Measurements from ENCODE around the gene HDGFL2. TPM values are rescaled to one million over a fixed set of nuclear protein-coding genes. Genes with fewer than 3 reads are reported as not detected.

Gene HDGFL2
- total RNA-seq, 1 donor from 2014 or later, result 45.9 TPM

DNA sequence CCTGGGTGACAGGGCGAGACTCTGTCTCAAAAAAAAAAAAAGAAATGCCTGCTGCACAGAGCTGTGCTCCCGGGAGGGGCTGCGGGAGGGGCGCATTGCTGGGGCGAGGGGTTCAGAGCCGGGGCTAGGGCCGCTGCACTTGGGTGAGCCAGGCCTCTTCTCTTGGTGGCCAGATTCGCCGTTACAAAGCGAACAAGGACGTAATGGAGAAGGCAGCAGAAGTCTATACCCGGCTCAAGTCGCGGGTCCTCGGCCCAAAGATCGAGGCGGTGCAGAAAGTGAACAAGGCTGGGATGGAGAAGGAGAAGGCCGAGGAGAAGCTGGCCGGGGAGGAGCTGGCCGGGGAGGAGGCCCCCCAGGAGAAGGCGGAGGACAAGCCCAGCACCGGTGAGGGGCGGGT is 27.2 kb downstream of the HDGFL2 start:
- no peak for DNase-seq (ENCODE audit: low spot score)

GRCh38 chr19:4499855-4500254 is 27.8 kb downstream of the HDGFL2 start:
- no peak for DNase-seq (ENCODE audit: low spot score)

- no peak for DNase-seq (ENCODE audit: low spot score)
Observed at GRCh38 chr19:4500841-4501591, 28.9 kb downstream of the HDGFL2 start.

DNA sequence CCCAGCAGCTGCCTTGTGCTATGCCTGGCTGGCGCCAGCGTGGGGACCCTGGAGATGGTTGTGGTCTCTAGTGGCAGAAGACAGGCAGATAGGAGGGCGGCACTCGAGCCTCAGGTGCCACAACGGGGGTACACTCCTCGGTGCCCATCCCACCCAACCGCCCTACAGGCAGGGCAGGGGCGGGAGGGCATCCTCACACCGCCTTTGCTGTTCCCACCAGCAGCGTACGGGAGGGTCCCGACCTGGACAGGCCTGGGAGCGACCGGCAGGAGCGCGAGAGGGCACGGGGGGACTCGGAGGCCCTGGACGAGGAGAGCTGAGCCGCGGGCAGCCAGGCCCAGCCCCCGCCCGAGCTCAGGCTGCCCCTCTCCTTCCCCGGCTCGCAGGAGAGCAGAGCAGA is 29.6 kb downstream of the HDGFL2 start:
- no peak for DNase-seq (ENCODE audit: low spot score)

DNA sequence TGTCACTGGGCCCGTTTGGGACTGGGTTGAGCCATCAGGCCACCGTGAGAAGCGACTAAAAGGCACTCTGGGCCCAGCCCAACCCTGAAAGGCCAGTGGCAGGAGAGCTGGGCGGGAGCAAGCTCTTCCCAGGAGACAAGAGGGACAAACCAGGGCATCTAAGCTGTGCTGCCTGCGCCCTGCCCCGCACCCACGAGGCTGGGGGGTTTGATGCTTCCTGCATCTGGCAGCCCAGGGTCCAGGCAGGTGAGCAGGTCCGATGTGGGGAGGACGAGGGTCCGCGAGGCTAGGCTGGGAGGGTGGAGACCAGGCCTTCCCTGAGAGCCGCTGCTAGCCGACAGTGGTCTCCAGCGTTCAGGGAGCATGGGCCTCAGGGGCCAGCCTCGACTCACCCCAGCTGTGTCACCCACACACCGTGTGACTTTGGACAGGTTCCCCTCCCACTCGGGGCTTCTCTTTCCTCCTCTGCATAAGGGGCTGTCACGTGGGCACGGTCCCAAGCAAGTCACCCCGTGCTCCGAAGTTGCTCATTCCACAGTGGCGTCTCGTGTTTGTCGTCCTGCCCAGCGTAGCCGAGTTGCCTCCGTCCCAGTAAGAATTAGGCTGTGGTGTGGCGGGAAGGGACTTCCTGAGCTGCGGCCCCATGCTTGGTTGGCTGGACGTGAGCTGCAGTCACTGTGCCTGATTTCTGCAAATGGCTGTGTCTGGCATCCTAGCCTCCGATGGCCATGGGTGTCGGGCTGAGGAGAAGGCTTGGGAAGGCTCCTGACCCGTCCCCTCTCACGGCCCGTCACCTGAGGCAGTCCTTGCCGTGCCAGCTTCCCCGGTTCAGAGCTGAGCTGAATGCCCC is 30.4 kb downstream of the HDGFL2 start:
- DNase-seq (ENCODE audit: low spot score), result no peak

DNA sequence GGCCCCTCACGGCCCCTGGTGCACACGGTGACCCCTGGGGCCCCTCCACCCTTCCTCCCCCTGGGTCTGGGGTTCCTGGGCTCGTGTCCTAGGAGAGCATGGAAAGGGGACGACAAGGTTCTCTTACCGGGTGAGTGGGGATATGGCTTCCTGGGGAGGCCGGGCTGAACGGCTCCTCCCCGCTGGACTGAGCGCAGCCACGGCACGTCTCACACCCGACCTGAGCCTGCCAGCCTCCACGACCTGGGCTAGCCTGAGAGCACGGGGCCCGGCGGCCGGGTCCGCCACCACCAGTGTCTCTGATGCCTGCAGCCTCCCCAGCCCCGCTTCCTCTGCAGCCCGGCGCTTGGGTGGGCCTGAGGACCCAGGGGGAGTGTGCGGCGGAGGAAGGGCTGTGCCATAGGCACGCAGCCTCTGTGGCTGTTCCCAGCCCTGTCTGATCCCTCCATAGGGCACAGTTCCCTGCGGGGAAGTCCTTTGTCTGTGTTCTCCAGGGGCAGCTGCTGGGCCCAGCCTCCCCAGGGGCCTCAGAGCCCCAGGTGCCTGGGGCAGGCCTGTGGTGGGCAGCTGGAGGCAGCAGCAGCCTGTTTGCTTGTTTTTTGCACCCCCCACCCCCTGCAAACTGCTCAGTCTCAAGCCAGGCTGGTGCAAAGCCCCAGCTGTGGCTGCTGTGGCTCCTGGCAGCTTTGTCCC is 31.2 kb downstream of the HDGFL2 start:
- DNase-seq (ENCODE audit: low spot score), result no peak

- DNase-seq (ENCODE audit: low spot score), result no peak
Observed at GRCh38 chr19:4503825-4504170, 31.7 kb downstream of the HDGFL2 start.

DNA sequence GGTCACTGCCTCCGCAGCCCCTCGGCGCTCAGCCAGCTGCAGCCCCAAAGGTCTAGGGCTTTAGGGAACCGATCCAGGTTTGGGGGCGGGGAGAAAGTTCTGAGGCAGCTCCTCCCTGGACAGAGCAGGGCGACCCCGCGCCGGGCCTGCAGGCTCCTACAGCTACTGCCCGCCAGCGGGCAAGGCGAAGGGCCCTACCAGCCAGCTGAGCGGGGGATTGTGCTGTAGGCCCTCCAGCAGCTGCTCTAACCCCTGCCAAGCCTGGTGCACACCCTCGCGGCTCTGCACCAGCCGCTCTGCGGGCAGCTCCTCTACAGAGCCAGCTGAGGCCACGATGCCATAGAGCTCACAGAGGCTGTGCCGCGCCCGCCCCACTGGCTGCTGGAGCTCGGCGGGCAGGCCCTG is 32.2 kb downstream of the HDGFL2 start:
- DNase-seq (ENCODE audit: low spot score), result no peak

DNA sequence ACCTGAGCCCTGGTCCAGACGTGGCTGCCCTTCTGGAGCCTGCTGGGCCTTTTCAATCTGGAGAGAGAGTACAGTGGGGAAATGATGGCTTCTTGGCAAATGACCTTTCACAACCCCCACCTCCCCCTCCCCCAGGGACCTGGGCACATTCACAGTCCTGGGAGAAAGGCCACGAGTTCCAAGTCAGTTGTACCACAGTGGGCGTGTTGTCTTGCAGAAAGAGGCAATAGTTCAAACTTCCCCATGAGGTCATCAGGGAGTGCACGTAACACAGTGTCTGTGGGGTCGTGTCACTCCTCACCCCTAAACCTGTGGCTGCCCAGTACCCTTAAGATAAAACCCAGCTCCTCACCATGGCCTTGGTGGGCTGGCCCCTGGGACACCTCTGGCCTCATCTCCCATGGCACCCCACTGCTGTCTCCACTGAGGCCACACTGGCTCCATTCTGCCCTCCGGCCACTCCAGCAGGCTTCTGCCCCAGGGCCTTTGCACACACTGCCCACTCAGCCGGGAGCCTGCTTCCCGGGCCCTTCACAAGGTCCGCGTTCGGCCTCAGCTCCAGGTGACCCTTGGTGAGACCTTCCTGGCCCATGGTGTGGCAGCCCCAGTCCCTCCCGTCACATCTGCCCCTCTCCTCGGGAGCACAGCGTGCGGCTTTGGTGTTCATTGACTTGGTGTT is 32.9 kb downstream of the HDGFL2 start:
- DNase-seq (ENCODE audit: low spot score), result no peak

DNA sequence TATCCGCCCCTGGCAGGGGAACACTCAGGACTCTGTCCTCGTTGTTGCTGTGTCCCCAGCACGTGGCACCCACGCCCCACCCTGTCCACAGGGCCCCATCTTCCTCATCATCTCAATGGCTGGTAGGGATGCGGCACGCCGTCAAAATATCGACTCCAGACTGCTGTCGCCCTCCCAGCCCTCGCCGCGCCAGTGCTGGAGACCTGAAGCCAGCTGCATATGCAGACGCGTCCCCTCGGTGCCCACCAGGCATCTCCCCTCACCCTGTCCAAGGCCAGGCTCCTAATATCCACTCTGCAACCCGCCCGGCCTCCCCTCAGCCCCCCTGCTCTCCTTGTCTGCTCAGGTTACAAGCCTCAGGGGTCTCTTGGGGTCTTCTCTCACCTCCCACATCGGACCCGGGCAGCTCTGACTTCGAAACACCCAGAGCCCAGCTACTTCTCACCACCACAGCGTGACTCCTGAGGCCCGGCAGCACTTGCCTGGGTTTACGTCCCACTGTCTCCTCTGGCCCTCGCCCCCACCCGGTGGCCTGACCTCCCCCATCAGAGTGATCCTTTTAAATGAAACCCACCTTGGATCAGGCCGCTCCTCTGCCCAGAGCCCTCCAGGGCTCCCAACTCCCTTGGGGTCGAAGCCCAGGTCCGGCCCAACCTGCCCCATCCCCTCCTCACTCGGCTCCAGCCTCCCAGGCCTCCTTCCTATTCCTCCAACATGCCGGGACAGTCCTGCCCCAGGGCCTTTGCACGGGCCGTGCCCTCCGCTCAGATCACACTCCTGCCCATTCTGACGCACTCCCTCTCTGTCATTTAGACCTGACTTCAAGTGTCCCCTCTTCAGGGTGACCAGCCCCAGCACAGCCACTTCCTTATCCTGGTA is 33.7 kb downstream of the HDGFL2 start:
- DNase-seq (ENCODE audit: low spot score), result no peak

DNA sequence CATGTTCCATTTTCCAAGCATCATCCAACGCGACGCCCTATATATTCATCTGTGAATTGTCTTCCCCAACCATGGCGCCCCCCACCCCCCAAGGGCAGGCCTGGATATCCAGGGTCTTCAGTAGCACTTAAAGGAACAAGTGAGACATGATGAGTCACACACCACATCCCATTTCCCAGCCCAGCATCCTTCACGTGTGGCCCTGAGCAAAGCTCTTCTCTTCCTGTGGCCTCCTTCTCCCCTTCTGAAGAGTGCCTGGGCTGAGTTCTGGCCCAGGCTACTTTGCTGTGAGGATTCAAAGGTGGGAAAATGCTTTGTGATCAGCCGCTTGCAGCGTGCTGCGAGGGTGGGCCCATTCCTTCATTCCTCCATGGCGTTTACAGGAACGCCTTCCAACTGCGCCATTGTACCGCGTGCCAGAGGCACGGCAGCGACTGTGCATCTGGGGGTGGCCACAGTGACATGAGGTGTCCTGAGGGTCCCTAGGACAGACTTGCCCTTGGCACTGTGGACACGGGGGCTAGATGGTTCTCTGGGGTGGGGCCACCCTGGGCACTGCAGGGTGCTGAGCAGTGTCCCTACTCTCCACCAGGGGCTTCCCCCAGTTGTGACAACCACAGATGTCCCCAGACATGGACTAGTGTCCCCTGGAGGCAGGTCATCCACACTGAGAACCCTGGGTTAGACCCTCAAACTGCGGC is 34.5 kb downstream of the HDGFL2 start:
- no peak for DNase-seq (ENCODE audit: low spot score)

- DNase-seq (ENCODE audit: low spot score), result no peak
Observed at GRCh38 chr19:4507150-4507452, 35.0 kb downstream of the HDGFL2 start.

GRCh38 chr19:4507804-4508203 is 35.7 kb downstream of the HDGFL2 start:
- no peak for DNase-seq (ENCODE audit: low spot score)

GRCh38 chr19:4508698-4509097 is 36.6 kb downstream of the HDGFL2 start:
- no peak for DNase-seq (ENCODE audit: low spot score)

DNA sequence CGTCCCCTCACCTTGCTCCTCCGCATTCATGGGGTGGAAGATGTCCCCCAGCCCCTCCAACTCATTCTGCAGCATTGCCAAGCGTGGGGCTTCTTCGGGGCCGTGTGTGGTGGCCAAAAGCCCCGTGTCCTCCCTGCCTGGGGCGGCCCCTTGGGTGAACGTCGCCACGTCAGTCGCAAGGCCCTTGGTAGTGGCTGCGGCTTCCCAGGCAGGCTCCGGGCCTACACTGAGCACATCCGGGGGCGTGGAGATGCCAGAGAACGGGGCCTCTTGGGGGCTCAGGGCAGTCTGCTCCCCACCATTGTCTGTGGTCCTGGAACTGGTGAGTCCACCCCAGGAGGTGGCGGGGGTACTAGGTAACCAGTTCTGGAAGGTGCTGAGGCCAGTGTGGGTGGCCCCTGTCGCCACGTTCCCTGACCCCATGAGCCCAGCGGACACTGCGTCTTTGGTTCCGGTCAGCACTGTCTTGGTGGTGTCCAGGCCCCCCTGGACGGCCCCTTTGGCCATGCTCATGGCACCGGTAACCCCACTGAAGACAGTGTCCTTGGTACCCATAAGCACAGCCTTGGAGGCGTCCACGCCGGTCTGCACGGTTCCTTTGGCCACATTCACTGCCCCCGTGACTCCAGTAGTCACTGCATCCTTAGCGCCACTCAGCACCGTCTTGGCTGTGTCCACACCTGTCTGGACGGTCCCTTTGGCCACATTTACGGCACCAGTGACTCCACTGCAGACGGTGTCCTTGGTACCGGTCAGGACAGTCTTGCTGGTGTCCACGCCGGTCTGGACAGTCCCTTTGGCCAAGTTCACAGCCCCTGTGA is 38.5 kb downstream of the HDGFL2 start:
- no peak for DNase-seq (ENCODE audit: low spot score)

DNA sequence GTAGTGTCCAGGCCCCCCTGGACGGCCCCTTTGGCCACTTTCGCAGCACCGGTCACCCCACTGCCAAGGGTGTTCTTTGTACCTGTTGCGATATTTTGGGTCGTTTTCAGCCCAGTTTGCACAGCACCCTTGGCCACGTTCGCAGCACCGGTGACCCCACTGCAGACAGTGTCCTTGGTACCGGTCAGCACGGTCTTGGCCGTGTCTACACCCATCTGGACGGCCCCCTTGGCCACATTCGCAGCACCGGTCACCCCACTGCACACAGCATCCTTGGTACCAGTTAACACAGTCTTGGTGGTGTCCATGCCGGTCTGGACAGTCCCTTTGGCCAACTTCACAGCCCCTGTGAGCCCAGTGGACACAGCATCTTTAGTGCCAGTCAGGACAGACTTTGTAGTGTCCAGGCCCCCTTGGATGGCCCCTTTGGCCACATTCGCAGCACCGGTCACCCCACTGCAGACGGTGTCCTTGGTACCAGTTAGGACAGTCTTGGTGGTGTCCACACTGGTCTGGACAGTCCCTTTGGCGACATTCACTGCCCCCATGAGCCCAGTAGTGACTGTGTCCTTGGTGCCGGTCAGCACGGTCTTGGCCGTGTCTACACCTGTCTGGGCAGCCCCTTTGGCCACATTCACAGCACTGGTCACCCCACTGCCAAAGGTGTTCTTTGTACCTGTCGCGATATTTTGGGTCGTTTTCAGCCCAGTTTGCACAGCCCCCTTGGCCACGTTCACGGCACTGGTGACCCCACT is 39.4 kb downstream of the HDGFL2 start:
- no peak for DNase-seq (ENCODE audit: low spot score)

GRCh38 chr19:4512070-4512469 is 40.0 kb downstream of the HDGFL2 start:
- no peak for DNase-seq (ENCODE audit: low spot score)

DNA sequence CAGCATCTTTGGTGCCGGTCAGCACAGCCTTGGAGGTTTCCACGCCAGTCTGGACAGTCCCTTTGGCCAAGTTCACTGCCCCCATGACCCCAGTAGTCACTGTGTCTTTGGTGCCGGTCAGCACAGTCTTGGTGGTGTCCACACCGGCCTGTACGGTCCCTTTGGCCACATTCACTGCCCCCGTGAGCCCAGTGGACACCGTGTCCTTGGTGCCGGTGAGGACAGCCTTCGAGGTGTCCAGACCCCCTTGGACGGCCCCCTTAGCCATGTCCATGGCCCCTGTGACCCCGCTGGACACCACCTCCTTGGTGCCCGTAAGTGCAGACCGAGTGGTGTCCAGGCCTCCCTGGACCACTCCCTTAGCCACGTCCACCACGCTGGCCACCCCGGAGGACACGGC is 41.2 kb downstream of the HDGFL2 start:
- no peak for DNase-seq (ENCODE audit: low spot score)

GRCh38 chr19:4515732-4516131 is 43.6 kb downstream of the HDGFL2 start:
- DNase-seq (ENCODE audit: low spot score), result no peak

Measured in ureter (tissue), 1 donor.